HL-60 (cell line): ENCODE data around the gene RPL13.

Experiments used
- GABPA ChIP-seq: IDR thresholded peaks from 2 replicates; pipeline ENCODE4 v1.6.1; 2012; ENCODE audit warnings: low read depth
- POLR2AphosphoS5 ChIP-seq: IDR thresholded peaks from 2 replicates; pipeline ENCODE4 v1.6.1; 2012; ENCODE audit warnings: low read depth
- SPI1 ChIP-seq: IDR thresholded peaks from 2 replicates; pipeline ENCODE4 v1.6.1; 2012; ENCODE audit warnings: low read depth, mild to moderate bottlenecking, borderline replicate concordance
- TF ChIP-seq, protein P1 (sequence below): IDR thresholded peaks from one replicate; pipeline ENCODE4 v1.5.1; 2011; ENCODE audit warnings: low read length, control low read depth, inconsistent platforms; ENCODE audit not compliant: insufficient read depth
- TF ChIP-seq, protein P2 (sequence below): IDR thresholded peaks from 2 replicates; pipeline ENCODE4 v1.6.1; 2012; ENCODE audit warnings: low read depth; ENCODE audit not compliant: insufficient replicate concordance

DNA sequence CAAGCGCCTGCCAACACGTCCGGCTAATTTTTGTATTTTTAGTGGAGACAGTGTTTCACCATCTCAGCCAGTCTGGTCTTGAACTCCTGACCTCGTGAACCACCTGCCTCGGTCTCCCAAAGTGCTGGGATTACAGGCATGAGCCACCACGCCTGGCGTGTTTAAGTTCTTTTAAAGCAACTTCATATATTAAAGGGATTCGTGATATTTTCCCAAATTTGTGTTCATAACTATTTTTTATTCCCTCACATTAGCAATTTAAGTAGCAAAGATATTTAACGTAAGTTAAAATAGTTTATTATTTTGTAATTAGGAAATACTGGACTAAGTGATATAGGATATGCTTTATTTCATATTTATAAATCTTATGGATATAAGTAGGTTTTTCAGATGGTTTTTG is 48.0 kb upstream of the RPL13 start:
- TF ChIP-seq, protein P1, sequence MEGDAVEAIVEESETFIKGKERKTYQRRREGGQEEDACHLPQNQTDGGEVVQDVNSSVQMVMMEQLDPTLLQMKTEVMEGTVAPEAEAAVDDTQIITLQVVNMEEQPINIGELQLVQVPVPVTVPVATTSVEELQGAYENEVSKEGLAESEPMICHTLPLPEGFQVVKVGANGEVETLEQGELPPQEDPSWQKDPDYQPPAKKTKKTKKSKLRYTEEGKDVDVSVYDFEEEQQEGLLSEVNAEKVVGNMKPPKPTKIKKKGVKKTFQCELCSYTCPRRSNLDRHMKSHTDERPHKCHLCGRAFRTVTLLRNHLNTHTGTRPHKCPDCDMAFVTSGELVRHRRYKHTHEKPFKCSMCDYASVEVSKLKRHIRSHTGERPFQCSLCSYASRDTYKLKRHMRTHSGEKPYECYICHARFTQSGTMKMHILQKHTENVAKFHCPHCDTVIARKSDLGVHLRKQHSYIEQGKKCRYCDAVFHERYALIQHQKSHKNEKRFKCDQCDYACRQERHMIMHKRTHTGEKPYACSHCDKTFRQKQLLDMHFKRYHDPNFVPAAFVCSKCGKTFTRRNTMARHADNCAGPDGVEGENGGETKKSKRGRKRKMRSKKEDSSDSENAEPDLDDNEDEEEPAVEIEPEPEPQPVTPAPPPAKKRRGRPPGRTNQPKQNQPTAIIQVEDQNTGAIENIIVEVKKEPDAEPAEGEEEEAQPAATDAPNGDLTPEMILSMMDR, result no peak
- TF ChIP-seq POLR2AphosphoS5, result no peak
- TF ChIP-seq, protein P2, sequence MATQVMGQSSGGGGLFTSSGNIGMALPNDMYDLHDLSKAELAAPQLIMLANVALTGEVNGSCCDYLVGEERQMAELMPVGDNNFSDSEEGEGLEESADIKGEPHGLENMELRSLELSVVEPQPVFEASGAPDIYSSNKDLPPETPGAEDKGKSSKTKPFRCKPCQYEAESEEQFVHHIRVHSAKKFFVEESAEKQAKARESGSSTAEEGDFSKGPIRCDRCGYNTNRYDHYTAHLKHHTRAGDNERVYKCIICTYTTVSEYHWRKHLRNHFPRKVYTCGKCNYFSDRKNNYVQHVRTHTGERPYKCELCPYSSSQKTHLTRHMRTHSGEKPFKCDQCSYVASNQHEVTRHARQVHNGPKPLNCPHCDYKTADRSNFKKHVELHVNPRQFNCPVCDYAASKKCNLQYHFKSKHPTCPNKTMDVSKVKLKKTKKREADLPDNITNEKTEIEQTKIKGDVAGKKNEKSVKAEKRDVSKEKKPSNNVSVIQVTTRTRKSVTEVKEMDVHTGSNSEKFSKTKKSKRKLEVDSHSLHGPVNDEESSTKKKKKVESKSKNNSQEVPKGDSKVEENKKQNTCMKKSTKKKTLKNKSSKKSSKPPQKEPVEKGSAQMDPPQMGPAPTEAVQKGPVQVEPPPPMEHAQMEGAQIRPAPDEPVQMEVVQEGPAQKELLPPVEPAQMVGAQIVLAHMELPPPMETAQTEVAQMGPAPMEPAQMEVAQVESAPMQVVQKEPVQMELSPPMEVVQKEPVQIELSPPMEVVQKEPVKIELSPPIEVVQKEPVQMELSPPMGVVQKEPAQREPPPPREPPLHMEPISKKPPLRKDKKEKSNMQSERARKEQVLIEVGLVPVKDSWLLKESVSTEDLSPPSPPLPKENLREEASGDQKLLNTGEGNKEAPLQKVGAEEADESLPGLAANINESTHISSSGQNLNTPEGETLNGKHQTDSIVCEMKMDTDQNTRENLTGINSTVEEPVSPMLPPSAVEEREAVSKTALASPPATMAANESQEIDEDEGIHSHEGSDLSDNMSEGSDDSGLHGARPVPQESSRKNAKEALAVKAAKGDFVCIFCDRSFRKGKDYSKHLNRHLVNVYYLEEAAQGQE, result no peak
- TF ChIP-seq GABPA, result no peak
- no peak for TF ChIP-seq SPI1
